Measurements from ENCODE around the gene TSC22D4.
"Not testable (repeated sequence)": the region's sequence is repeated elsewhere in the genome, so short reads cannot be mapped to it uniquely, and the experiment has no call there.

The TSC22D4 gene

DNA sequence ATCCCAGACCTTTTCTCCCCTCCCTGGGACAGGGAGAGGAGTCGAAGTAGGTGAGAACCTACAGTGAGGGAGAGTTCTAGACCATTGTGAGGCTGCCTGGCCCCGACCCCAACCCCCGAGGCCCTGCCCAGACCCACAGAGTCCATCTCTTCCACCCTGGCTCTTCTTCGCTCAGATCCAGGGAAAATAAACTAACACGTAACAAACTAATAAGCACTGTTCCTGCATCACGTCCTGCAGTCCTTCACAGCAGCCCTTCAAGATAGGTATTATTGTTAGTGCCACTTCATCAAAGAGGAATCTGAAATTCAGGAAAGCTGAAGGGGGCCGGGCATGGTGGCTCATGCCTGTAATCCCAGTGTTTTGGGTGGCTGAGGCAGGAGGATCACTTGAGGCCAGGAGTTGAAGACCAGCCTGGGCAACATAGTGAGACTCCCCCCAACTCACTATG is 14.8 kb downstream of the TSC22D4 start, which contains the start of gene SPACDR:
Gene SPACDR (minus strand): TSS at position 51 of the 451 bp plus-strand sequence. CDS start 235 bp downstream, outside the sequence.
- Histone ChIP-seq H3K4me1 (ENCODE audit: insufficient read depth, insufficient read length) (no peaks in the 10 kb centered on the region), H3K9ac (ENCODE audit: insufficient read length, low read depth) (no peak within 1 kb of the TSS), H3K36me3 (ENCODE audit: insufficient read depth, insufficient read length, low read length) (peaks cover 10% of the 10 kb centered on the region), H3K9me3 (ENCODE audit: insufficient read depth, low read length) (no peaks in the 10 kb centered on the region), H3K27me3 (ENCODE audit: insufficient read depth, insufficient read length) (no peaks in the 10 kb centered on the region), H3K4me3 (ENCODE audit: insufficient read length, low read depth) (no peak within 1 kb of the TSS)
- no peak for TF ChIP-seq SUZ12 (IDR thresholded peaks at IDR 0.05; ENCODE audit: extremely low read depth, insufficient read depth, insufficient read length)
- TF ChIP-seq ZNF274 (IDR thresholded peaks at IDR 0.05; ENCODE audit: low read depth, low read length), result no peak
- DNase-seq (ENCODE audit: low read depth, low spot score), result no peak

DNA sequence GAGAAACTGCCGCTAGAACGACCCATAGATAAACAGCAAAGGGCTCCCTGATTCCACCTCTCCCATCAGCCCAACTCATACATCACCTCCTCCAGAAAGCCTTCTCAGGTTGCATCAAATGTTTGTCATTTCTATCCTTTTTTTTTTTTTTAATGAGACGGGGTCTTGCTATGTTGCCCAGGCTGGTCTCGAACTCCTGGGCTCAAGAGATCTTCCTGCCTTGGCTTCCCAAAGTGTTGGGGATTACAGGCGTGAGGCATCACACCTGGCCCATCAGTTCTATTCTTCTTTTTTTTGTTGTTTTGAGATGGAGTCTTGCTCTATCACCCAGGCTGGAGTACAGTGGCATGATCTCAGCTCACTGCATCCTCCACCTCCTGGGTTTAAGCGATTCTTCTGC is 22.0 kb downstream of the TSC22D4 start:
- DNase-seq (ENCODE audit: low read depth, low spot score), result no peak
- Histone ChIP-seq H3K9me3 (ENCODE audit: insufficient read depth, low read length) (no peaks in the 10 kb centered on the region), H3K4me3 (ENCODE audit: insufficient read length, low read depth) (no peak overlapping the region), H3K4me1 (ENCODE audit: insufficient read depth, insufficient read length) (peaks cover 5% of the 10 kb centered on the region), H3K9ac (ENCODE audit: insufficient read length, low read depth) (no peak overlapping the region), H3K36me3 (ENCODE audit: insufficient read depth, insufficient read length, low read length) (no peaks in the 10 kb centered on the region), H3K27me3 (ENCODE audit: insufficient read depth, insufficient read length) (no peaks in the 10 kb centered on the region)
- TF ChIP-seq YY1 (IDR thresholded peaks at IDR 0.05; ENCODE audit: insufficient read depth, insufficient read length) (no peak), ZNF274 (IDR thresholded peaks at IDR 0.05; ENCODE audit: low read depth, low read length) (no peak), SUZ12 (IDR thresholded peaks at IDR 0.05; ENCODE audit: extremely low read depth, insufficient read depth, insufficient read length) (no peak)

DNA sequence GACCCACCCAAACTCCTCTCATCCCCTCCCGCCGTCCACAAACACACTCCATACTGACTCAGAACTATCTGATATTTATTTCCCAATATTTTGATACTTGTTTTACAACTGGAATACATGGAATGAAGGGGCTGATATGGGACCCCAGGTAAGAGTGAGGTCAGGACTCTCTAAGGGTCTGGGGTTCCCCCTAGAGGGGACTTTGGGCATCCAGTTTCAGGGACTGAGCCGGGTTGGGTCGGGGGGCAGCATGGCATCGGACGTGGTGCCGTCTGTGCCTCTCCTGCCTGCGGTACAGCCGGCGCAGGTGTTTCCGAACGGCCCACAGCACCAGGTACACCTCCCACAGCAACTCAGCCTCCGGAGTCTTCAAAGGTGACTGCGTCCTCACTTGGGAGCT is 22.5 kb downstream of the TSC22D4 start:
- Histone ChIP-seq H3K4me1 (ENCODE audit: insufficient read depth, insufficient read length) (peaks cover 5% of the 10 kb centered on the region), H3K9ac (ENCODE audit: insufficient read length, low read depth) (no peak overlapping the region), H3K9me3 (ENCODE audit: insufficient read depth, low read length) (no peaks in the 10 kb centered on the region), H3K4me3 (ENCODE audit: insufficient read length, low read depth) (no peak overlapping the region), H3K27me3 (ENCODE audit: insufficient read depth, insufficient read length) (no peaks in the 10 kb centered on the region), H3K36me3 (ENCODE audit: insufficient read depth, insufficient read length, low read length) (no peaks in the 10 kb centered on the region)
- DNase-seq (ENCODE audit: low read depth, low spot score), result no peak
- TF ChIP-seq ZNF274 (IDR thresholded peaks at IDR 0.05; ENCODE audit: low read depth, low read length), result no peak
- no peak for TF ChIP-seq SUZ12 (IDR thresholded peaks at IDR 0.05; ENCODE audit: extremely low read depth, insufficient read depth, insufficient read length)
- no peak for TF ChIP-seq YY1 (IDR thresholded peaks at IDR 0.05; ENCODE audit: insufficient read depth, insufficient read length)

DNA sequence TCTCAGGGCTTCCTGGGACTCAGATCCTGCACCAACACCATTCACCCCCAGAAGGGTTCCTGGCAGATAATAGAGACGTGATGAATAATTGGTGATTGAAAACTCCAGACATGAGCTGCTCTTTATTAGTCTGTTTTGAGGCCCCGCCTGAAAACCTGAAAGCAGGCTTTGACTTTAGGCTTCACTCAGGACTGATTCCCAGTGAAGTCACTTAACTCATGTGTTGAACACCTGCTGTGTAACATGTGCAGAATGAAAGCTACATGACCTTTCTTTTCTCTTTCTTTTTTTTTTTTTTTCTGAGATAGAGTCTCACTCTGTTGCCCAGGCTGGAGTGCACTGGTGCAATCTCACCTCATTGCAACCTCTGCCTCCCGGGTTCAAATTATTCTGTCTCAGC is 23.8 kb downstream of the TSC22D4 start:
- no peak overlapping the region for H3K4me3 ChIP-seq (ENCODE audit: insufficient read length, low read depth)
- no peaks in the 10 kb centered on the region for H3K27me3 ChIP-seq (ENCODE audit: insufficient read depth, insufficient read length)
- H3K36me3 ChIP-seq (ENCODE audit: insufficient read depth, insufficient read length, low read length), result no peaks in the 10 kb centered on the region
- no peak for DNase-seq (ENCODE audit: low read depth, low spot score)
- TF ChIP-seq ZNF274 (IDR thresholded peaks at IDR 0.05; ENCODE audit: low read depth, low read length) (no peak), SUZ12 (IDR thresholded peaks at IDR 0.05; ENCODE audit: extremely low read depth, insufficient read depth, insufficient read length) (no peak), YY1 (IDR thresholded peaks at IDR 0.05; ENCODE audit: insufficient read depth, insufficient read length) (no peak)
- peaks cover 5% of the 10 kb centered on the region for H3K4me1 ChIP-seq (ENCODE audit: insufficient read depth, insufficient read length)
- no peak overlapping the region for H3K9ac ChIP-seq (ENCODE audit: insufficient read length, low read depth)
- no peaks in the 10 kb centered on the region for H3K9me3 ChIP-seq (ENCODE audit: insufficient read depth, low read length)

DNA sequence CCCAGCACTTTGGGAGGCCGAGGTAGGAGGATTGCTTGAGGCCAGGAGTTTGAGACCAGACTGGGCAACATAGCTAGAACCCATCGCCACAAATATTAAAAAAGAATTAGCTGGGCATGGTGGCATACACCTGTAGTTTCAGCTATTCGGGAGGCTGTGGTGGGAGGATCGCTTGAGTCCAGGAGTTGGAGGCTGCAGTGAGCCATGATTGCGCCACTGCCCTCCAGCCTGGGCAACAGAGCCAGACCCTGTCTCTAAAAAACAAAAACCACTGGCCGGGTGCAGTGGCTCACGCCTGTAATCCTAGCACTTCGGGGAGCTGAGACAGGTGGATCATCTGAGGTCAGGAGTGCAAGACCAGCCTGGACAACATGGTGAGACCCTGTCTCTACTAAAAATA is 25.2 kb downstream of the TSC22D4 start:
- H3K36me3 ChIP-seq (ENCODE audit: insufficient read depth, insufficient read length, low read length); H3K4me3 ChIP-seq (ENCODE audit: insufficient read length, low read depth); DNase-seq (ENCODE audit: low read depth, low spot score); H3K9me3 ChIP-seq (ENCODE audit: insufficient read depth, low read length); H3K27me3 ChIP-seq (ENCODE audit: insufficient read depth, insufficient read length); H3K4me1 ChIP-seq (ENCODE audit: insufficient read depth, insufficient read length); H3K9ac ChIP-seq (ENCODE audit: insufficient read length, low read depth): not testable (repeated sequence)

DNA sequence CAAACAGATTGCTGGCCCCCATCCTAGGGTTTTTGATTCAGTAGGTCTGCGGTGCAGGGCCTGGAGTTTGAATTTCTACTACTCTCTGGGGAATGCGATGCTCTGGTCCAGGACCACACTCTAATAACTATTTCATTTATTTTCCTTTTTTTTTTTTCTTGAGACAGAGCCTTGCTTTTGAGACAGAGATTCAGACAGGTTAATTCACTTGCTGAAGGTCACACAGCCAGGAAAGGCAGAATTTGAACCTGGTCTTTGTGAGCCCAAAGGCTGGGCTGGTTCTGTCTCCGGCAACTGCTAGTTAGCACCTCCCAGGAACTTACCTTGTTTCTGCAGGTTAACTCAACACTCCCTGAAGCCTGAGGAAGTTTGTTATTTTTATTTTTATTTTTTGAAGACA is 26.5 kb downstream of the TSC22D4 start:
- Histone ChIP-seq H3K27me3 (ENCODE audit: insufficient read depth, insufficient read length) (no peaks in the 10 kb centered on the region), H3K36me3 (ENCODE audit: insufficient read depth, insufficient read length, low read length) (no peaks in the 10 kb centered on the region), H3K9ac (ENCODE audit: insufficient read length, low read depth) (no peak overlapping the region), H3K4me1 (ENCODE audit: insufficient read depth, insufficient read length) (peaks cover 5% of the 10 kb centered on the region), H3K9me3 (ENCODE audit: insufficient read depth, low read length) (no peaks in the 10 kb centered on the region), H3K4me3 (ENCODE audit: insufficient read length, low read depth) (no peak overlapping the region)
- TF ChIP-seq ZNF274 (IDR thresholded peaks at IDR 0.05; ENCODE audit: low read depth, low read length) (no peak), YY1 (IDR thresholded peaks at IDR 0.05; ENCODE audit: insufficient read depth, insufficient read length) (no peak), SUZ12 (IDR thresholded peaks at IDR 0.05; ENCODE audit: extremely low read depth, insufficient read depth, insufficient read length) (no peak)
- no peak for DNase-seq (ENCODE audit: low read depth, low spot score)

DNA sequence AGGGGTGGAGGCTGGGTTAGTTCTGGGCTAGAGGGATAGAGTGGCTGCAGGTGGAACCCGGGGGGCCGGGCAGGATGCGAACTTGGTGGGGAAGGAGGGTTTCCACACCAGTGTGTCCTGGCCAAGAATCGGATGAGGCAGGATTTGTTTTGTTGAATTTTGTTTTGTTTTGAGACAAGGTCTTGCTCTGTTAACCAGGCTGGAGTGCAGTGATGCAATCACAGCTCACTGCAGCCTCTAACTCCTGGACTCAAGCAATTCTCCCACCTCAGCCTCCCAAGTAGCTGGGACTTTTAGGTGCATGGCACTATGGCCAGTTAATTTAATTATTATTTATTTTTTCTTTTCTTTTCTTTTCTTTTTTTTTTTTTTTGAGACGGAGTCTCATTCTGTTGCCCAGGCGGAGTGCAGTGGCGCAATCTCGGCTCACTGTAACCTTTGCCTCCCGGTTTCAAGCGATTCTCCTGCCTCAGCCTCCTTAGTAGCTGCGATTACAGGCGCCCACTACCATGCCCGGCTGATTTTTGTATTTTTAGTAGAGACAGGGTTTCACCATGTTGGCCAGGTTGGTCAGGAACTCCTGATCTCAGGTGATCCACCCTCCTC is 29.7 kb downstream of the TSC22D4 start:
- no peaks in the 10 kb centered on the region for H3K36me3 ChIP-seq (ENCODE audit: insufficient read depth, insufficient read length, low read length)
- no peaks in the 10 kb centered on the region for H3K9me3 ChIP-seq (ENCODE audit: insufficient read depth, low read length)
- H3K9ac ChIP-seq (ENCODE audit: insufficient read length, low read depth), result no peak overlapping the region
- H3K4me1 ChIP-seq (ENCODE audit: insufficient read depth, insufficient read length), result peaks cover 7% of the 10 kb centered on the region
- H3K4me3 ChIP-seq (ENCODE audit: insufficient read length, low read depth), result no peak overlapping the region
- DNase-seq (ENCODE audit: low read depth, low spot score), result no peak
- TF ChIP-seq YY1 (IDR thresholded peaks at IDR 0.05; ENCODE audit: insufficient read depth, insufficient read length) (no peak), ZNF274 (IDR thresholded peaks at IDR 0.05; ENCODE audit: low read depth, low read length) (no peak), SUZ12 (IDR thresholded peaks at IDR 0.05; ENCODE audit: extremely low read depth, insufficient read depth, insufficient read length) (no peak)
- no peaks in the 10 kb centered on the region for H3K27me3 ChIP-seq (ENCODE audit: insufficient read depth, insufficient read length)

- not testable (repeated sequence) for H3K4me3 ChIP-seq (ENCODE audit: insufficient read length, low read depth); DNase-seq (ENCODE audit: low read depth, low spot score); H3K9me3 ChIP-seq (ENCODE audit: insufficient read depth, low read length); H3K36me3 ChIP-seq (ENCODE audit: insufficient read depth, insufficient read length, low read length); H3K9ac ChIP-seq (ENCODE audit: insufficient read length, low read depth); H3K27me3 ChIP-seq (ENCODE audit: insufficient read depth, insufficient read length); H3K4me1 ChIP-seq (ENCODE audit: insufficient read depth, insufficient read length)
These were observed 31.7 kb downstream of the TSC22D4 start for GRCh38 chr7:100447363-100447762.
